ENCODE results near the gene TEK. TPM values are rescaled to one million over a fixed set of nuclear protein-coding genes. Genes with fewer than 3 reads are reported as not detected.

The TEK gene
- total and polyA plus RNA-seq, 9 donors: 2.0 to 22.2 (median 4.0) TPM

- H3K36me3 ChIP-seq: no peaks in the 10 kb centered on the region
- TF ChIP-seq POLR2A (IDR thresholded peaks at IDR 0.05): no peak
- no peak for TF ChIP-seq CTCF (IDR thresholded peaks at IDR 0.05)
- TF ChIP-seq EP300 (IDR thresholded peaks at IDR 0.05): no peak
- WGBS, 3 donors: 1 to 9% (median 5%) methylated on average over 4 of the region's 4 CpGs
- H3K27me3 ChIP-seq: no peaks in the 10 kb centered on the region
- no peak overlapping the region for H3K27ac ChIP-seq
- peak; percentile 69 to 84 (median 71) for DNase-seq
- no peak overlapping the region for H3K4me3 ChIP-seq
- H3K4me1 ChIP-seq (ENCODE audit: insufficient read depth): peaks cover 2% of the 10 kb centered on the region
- H3K9me3 ChIP-seq: no peaks in the 10 kb centered on the region
- intact Hi-C loops (cut with DNase I): no loop called here
These were observed 16.0 kb downstream of the TEK start for GRCh38 chr9:27125030-27125429.

- 18 to 30% (median 26%) methylated on average over 5 of the region's 5 CpGs for WGBS, 3 donors
- TF ChIP-seq POLR2A (IDR thresholded peaks at IDR 0.05) (no peak), EP300 (IDR thresholded peaks at IDR 0.05) (no peak), CTCF (IDR thresholded peaks at IDR 0.05) (no peak)
- Histone ChIP-seq H3K4me1 (ENCODE audit: insufficient read depth) (peaks cover 2% of the 10 kb centered on the region), H3K9me3 (no peaks in the 10 kb centered on the region), H3K27me3 (no peaks in the 10 kb centered on the region), H3K4me3 (no peak overlapping the region), H3K36me3 (no peaks in the 10 kb centered on the region), H3K27ac (no peak overlapping the region)
- intact Hi-C loops (cut with DNase I): no loop called here
- no peak for DNase-seq
These were observed 16.9 kb downstream of the TEK start for GRCh38 chr9:27125936-27126335.

- WGBS, 3 donors: 17 to 47% (median 43%) methylated on average over 2 of the region's 2 CpGs
- H3K9me3 ChIP-seq: no peaks in the 10 kb centered on the region
- no peaks in the 10 kb centered on the region for H3K36me3 ChIP-seq
- TF ChIP-seq POLR2A (IDR thresholded peaks at IDR 0.05) (no peak), CTCF (IDR thresholded peaks at IDR 0.05) (no peak), EP300 (IDR thresholded peaks at IDR 0.05) (no peak)
- H3K27me3 ChIP-seq: no peaks in the 10 kb centered on the region
- intact Hi-C loops (cut with DNase I): no loop called here
- no peak overlapping the region for H3K27ac ChIP-seq
- DNase-seq: no peak
- no peak overlapping the region for H3K4me3 ChIP-seq
- H3K4me1 ChIP-seq (ENCODE audit: insufficient read depth): peaks cover 2% of the 10 kb centered on the region
These were observed 17.6 kb downstream of the TEK start for GRCh38 chr9:27126670-27127069.

GRCh38 chr9:27129221-27129620 lies 20.2 kb downstream of the TEK start:
- no peak overlapping the region for H3K27ac ChIP-seq
- TF ChIP-seq POLR2A (IDR thresholded peaks at IDR 0.05) (no peak), EP300 (IDR thresholded peaks at IDR 0.05) (no peak), CTCF (IDR thresholded peaks at IDR 0.05) (no peak)

More at GRCh38 chr9:27129221-27129620, 20.2 kb downstream of the TEK start:
- H3K9me3 ChIP-seq: no peaks in the 10 kb centered on the region
- H3K36me3 ChIP-seq: no peaks in the 10 kb centered on the region
- no peak for DNase-seq
- H3K27me3 ChIP-seq: no peaks in the 10 kb centered on the region
- intact Hi-C loops (cut with DNase I): no loop called here
- 28 to 48% (median 41%) methylated on average over 1 of the region's 1 CpG for WGBS, 3 donors
- no peak overlapping the region for H3K4me3 ChIP-seq
- H3K4me1 ChIP-seq (ENCODE audit: insufficient read depth): peaks cover 2% of the 10 kb centered on the region
